Astrocyte (in vitro differentiated cells and primary cell): Measurements from ENCODE around the gene UTP3. TPM values are rescaled to one million over a fixed set of nuclear protein-coding genes. Genes with fewer than 3 reads are reported as not detected.

Source experiments
- DNase-seq: peaks from one replicate; pipeline ENCODE4 v3.0.0-alpha.2; 2010; ENCODE audit warnings: low read depth
- FAIRE-seq: peaks from 2 replicates; lab custom pipeline; 2011; peaks lifted over from hg19 to GRCh38; lab: Jason Lieb, UNC
- H2AFZ ChIP-seq: 2 replicates; pipeline ENCODE4 v1.6.0; 2012; ENCODE audit warnings: low read depth, low read length, inconsistent platforms
- H3K27ac ChIP-seq: 2 replicates; pipeline ENCODE4 v1.5.1; 2011; ENCODE audit warnings: low read depth, low read length, inconsistent platforms
- H3K27me3 ChIP-seq: 2 replicates; pipeline ENCODE4 v1.6.0; 2011; ENCODE audit warnings: low read length, inconsistent platforms; ENCODE audit not compliant: insufficient read depth
- H3K36me3 ChIP-seq: 2 replicates; pipeline ENCODE4 v1.5.1; 2011; ENCODE audit warnings: low read length, inconsistent platforms; ENCODE audit not compliant: insufficient read depth
- H3K4me1 ChIP-seq: 2 replicates; pipeline ENCODE4 v1.5.1; 2011; ENCODE audit warnings: low read length, inconsistent platforms; ENCODE audit not compliant: insufficient read depth
- H3K4me2 ChIP-seq: 2 replicates; pipeline ENCODE4 v1.6.0; 2012; ENCODE audit warnings: low read length, inconsistent platforms
- H3K4me3 ChIP-seq: 2 replicates; pipeline ENCODE4 v1.5.1; 2011; ENCODE audit warnings: low read depth, mild to moderate bottlenecking, low read length, inconsistent platforms; ENCODE audit not compliant: insufficient read depth
- H3K79me2 ChIP-seq: 2 replicates; pipeline ENCODE4 v1.6.0; 2012; ENCODE audit warnings: mild to moderate bottlenecking, low read length, inconsistent platforms; ENCODE audit not compliant: insufficient read depth
- H3K9ac ChIP-seq: 2 replicates; pipeline ENCODE4 v1.6.0; 2012; ENCODE audit warnings: mild to moderate bottlenecking, low read length, inconsistent platforms
- H3K9me3 ChIP-seq: 2 replicates; pipeline ENCODE4 v1.5.1; 2012; ENCODE audit warnings: low read depth, mild to moderate bottlenecking, low read length, inconsistent platforms; ENCODE audit not compliant: insufficient read depth
- H4K20me1 ChIP-seq: 2 replicates; pipeline ENCODE4 v1.6.0; 2012; ENCODE audit warnings: low read length, inconsistent platforms; ENCODE audit not compliant: insufficient read depth
- H3K27ac Mint-ChIP-seq: one replicate; pipeline ENCODE4 v1.8.0; 2021; ENCODE audit warnings: mild to moderate bottlenecking, mixed read lengths; ENCODE audit not compliant: unreplicated experiment
- H3K27me3 Mint-ChIP-seq: one replicate; pipeline ENCODE4 v1.8.0; 2021; ENCODE audit warnings: low read depth, mixed read lengths; ENCODE audit not compliant: unreplicated experiment
- H3K36me3 Mint-ChIP-seq: one replicate; pipeline ENCODE4 v1.8.0; 2021; ENCODE audit warnings: low read depth, mixed read lengths; ENCODE audit not compliant: unreplicated experiment
- H3K4me1 Mint-ChIP-seq: one replicate; pipeline ENCODE4 v1.8.0; 2021; ENCODE audit warnings: low read depth, mixed read lengths; ENCODE audit not compliant: unreplicated experiment
- H3K4me3 Mint-ChIP-seq: one replicate; pipeline ENCODE4 v1.8.0; 2021; ENCODE audit warnings: mild to moderate bottlenecking, moderate library complexity, mixed read lengths; ENCODE audit not compliant: unreplicated experiment
- H3K9me3 Mint-ChIP-seq: one replicate; pipeline ENCODE4 v1.8.0; 2021; ENCODE audit warnings: mild to moderate bottlenecking, mixed read lengths; ENCODE audit not compliant: unreplicated experiment
- CTCF ChIP-seq: IDR thresholded peaks from 2 replicates; pipeline ENCODE4 v1.5.1; 2011; ENCODE audit warnings: low read depth, mild to moderate bottlenecking, inconsistent platforms, low read length, moderate library complexity; ENCODE audit not compliant: insufficient read depth
- EZH2 ChIP-seq: IDR thresholded peaks from 2 replicates; pipeline ENCODE4 v1.6.1; 2012; ENCODE audit warnings: mild to moderate bottlenecking, low read length, inconsistent platforms; ENCODE audit not compliant: insufficient read depth
- total RNA-seq: library from RNA; stranded (reverse); gene quantifications from 2 replicates; pipeline ENCODE4 v1.2.1, GENCODE V29; 2021

Gene UTP3
- total RNA-seq, 1 donor from 2014 or later, result 37.0 TPM

- peak overlapping the region; percentile 33 for H3K27ac ChIP-seq
Observed at GRCh38 chr4:70709611-70710205, 21.4 kb downstream of the UTP3 start.

GRCh38 chr4:70711599-70711998 is 23.3 kb downstream of the UTP3 start:
- no peaks in the 10 kb centered on the region for H3K36me3 Mint-ChIP-seq
- peaks cover 13% of the 10 kb centered on the region for H3K4me1 Mint-ChIP-seq
- H3K4me2 ChIP-seq, result no peak overlapping the region
- H3K4me1 ChIP-seq, result peaks cover 13% of the 10 kb centered on the region
- no peaks in the 10 kb centered on the region for H3K27me3 Mint-ChIP-seq
- no peak overlapping the region for H3K27ac Mint-ChIP-seq
- H2AFZ ChIP-seq, result no peak overlapping the region
- TF ChIP-seq EZH2, result no peak
- TF ChIP-seq CTCF, result no peak
- H3K9me3 Mint-ChIP-seq, result no peaks in the 10 kb centered on the region
- no peaks in the 10 kb centered on the region for H3K9me3 ChIP-seq
- peaks cover 14% of the 10 kb centered on the region for H4K20me1 ChIP-seq
- H3K27me3 ChIP-seq, result no peaks in the 10 kb centered on the region
- H3K4me3 Mint-ChIP-seq, result no peak overlapping the region
- no peak overlapping the region for H3K9ac ChIP-seq
- H3K36me3 ChIP-seq, result no peaks in the 10 kb centered on the region
- H3K4me3 ChIP-seq, result no peak overlapping the region
- H3K79me2 ChIP-seq, result peaks cover 90% of the 10 kb centered on the region
- FAIRE-seq, result no peak
- no peak overlapping the region for H3K27ac ChIP-seq
- peak; percentile 37 for DNase-seq

More at GRCh38 chr4:70709611-70710205, 21.4 kb downstream of the UTP3 start:
- H3K36me3 ChIP-seq, result no peaks in the 10 kb centered on the region
- no peaks in the 10 kb centered on the region for H3K27me3 ChIP-seq
- H3K4me1 ChIP-seq, result peaks cover 19% of the 10 kb centered on the region
- H3K4me3 ChIP-seq, result no peak overlapping the region
- H3K4me1 Mint-ChIP-seq, result peaks cover 17% of the 10 kb centered on the region
- H2AFZ ChIP-seq, result peak overlapping the region; percentile 42
- DNase-seq (peak; percentile 55), FAIRE-seq (no peak)
- no peak overlapping the region for H3K4me3 Mint-ChIP-seq
- H3K9me3 Mint-ChIP-seq, result no peaks in the 10 kb centered on the region
- H3K27ac Mint-ChIP-seq, result no peak overlapping the region
- peaks cover 3% of the 10 kb centered on the region for H3K36me3 Mint-ChIP-seq
- peaks cover 18% of the 10 kb centered on the region for H4K20me1 ChIP-seq
- no peaks in the 10 kb centered on the region for H3K27me3 Mint-ChIP-seq
- TF ChIP-seq EZH2 (no peak), CTCF (no peak)
- H3K9me3 ChIP-seq, result no peaks in the 10 kb centered on the region
- peaks cover 86% of the 10 kb centered on the region for H3K79me2 ChIP-seq
- peak overlapping the region; percentile 61 for H3K4me2 ChIP-seq
- peak overlapping the region; percentile 25 for H3K9ac ChIP-seq

- no peaks in the 10 kb centered on the region for H3K9me3 ChIP-seq
- no peaks in the 10 kb centered on the region for H3K27me3 ChIP-seq
- no peak overlapping the region for H3K27ac Mint-ChIP-seq
- no peaks in the 10 kb centered on the region for H3K9me3 Mint-ChIP-seq
- H3K4me3 ChIP-seq, result no peak overlapping the region
- H3K4me2 ChIP-seq, result no peak overlapping the region
- peaks cover 12% of the 10 kb centered on the region for H4K20me1 ChIP-seq
- peaks cover 89% of the 10 kb centered on the region for H3K79me2 ChIP-seq
- H3K4me1 Mint-ChIP-seq, result peaks cover 11% of the 10 kb centered on the region
- no peak overlapping the region for H3K9ac ChIP-seq
- no peaks in the 10 kb centered on the region for H3K36me3 ChIP-seq
- TF ChIP-seq EZH2 (no peak), CTCF (no peak)
- no peak for FAIRE-seq
- H2AFZ ChIP-seq, result no peak overlapping the region
- no peak overlapping the region for H3K4me3 Mint-ChIP-seq
- DNase-seq, result peak; percentile 17
- no peaks in the 10 kb centered on the region for H3K36me3 Mint-ChIP-seq
- H3K27me3 Mint-ChIP-seq, result no peaks in the 10 kb centered on the region
- no peak overlapping the region for H3K27ac ChIP-seq
- H3K4me1 ChIP-seq, result peaks cover 7% of the 10 kb centered on the region
Observed at GRCh38 chr4:70712150-70712549, 23.8 kb downstream of the UTP3 start.
